Measurements from ENCODE around the gene EDC3.

DNA sequence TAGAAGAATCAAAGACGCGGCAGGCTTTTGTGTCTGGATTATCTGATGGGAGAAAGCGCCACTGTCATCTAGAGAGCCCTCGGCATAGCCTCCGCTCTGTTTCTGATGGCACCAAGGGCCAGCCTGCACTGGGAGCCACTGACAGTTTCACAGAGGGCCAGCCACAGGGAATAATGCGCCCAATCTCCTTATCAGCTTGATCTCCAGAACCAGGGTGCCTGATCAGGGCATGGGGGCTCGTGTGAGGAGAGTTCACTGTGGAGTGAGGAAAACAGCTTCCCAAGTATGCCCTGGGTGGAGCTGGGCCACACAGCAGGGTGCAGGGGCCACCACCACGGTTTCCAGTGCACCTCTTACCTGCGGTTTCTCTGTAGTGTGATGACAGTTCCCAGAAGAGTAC is 110.0 kb downstream of the EDC3 start:
- TF ChIP-seq, protein P1, sequence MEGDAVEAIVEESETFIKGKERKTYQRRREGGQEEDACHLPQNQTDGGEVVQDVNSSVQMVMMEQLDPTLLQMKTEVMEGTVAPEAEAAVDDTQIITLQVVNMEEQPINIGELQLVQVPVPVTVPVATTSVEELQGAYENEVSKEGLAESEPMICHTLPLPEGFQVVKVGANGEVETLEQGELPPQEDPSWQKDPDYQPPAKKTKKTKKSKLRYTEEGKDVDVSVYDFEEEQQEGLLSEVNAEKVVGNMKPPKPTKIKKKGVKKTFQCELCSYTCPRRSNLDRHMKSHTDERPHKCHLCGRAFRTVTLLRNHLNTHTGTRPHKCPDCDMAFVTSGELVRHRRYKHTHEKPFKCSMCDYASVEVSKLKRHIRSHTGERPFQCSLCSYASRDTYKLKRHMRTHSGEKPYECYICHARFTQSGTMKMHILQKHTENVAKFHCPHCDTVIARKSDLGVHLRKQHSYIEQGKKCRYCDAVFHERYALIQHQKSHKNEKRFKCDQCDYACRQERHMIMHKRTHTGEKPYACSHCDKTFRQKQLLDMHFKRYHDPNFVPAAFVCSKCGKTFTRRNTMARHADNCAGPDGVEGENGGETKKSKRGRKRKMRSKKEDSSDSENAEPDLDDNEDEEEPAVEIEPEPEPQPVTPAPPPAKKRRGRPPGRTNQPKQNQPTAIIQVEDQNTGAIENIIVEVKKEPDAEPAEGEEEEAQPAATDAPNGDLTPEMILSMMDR (IDR thresholded peaks at IDR 0.05), result no peak
- no peak for TF ChIP-seq ZFX (IDR thresholded peaks at IDR 0.05; ENCODE audit: borderline replicate concordance)

Data from 22Rv1 (cell line).